Thyroid gland (tissue), 4 donors: Measurements from ENCODE around the gene WDR27.

Experiments used
- POLR2A ChIP-seq, 2 donors: fragments of 450-650 bp; IDR thresholded peaks; one replicate each; pipeline ENCODE4 v1.6.1; 2017; ENCODE audit warnings: antibody characterized with exemption in 2 of 2, mild to moderate bottlenecking in 2 of 2, moderate library complexity in 1 of 2
- TF ChIP-seq, protein P1 (sequence below), 6 experiments: fragments of 200-600 bp in 3 of 6; fragments of 450-650 bp in 3 of 6; sonication (generic) in 3 of 6; IDR thresholded peaks; one replicate each; pipeline ENCODE4 v1.5.1; 2016 to 2019; ENCODE audit warnings: antibody characterized with exemption in 6 of 6, mild to moderate bottlenecking in 2 of 6, inconsistent platforms in 1 of 6, moderate library complexity in 1 of 6

GRCh38 chr6:169725125-169726048, 23.6 kb upstream of the WDR27 start:
- TF ChIP-seq, protein P1, sequence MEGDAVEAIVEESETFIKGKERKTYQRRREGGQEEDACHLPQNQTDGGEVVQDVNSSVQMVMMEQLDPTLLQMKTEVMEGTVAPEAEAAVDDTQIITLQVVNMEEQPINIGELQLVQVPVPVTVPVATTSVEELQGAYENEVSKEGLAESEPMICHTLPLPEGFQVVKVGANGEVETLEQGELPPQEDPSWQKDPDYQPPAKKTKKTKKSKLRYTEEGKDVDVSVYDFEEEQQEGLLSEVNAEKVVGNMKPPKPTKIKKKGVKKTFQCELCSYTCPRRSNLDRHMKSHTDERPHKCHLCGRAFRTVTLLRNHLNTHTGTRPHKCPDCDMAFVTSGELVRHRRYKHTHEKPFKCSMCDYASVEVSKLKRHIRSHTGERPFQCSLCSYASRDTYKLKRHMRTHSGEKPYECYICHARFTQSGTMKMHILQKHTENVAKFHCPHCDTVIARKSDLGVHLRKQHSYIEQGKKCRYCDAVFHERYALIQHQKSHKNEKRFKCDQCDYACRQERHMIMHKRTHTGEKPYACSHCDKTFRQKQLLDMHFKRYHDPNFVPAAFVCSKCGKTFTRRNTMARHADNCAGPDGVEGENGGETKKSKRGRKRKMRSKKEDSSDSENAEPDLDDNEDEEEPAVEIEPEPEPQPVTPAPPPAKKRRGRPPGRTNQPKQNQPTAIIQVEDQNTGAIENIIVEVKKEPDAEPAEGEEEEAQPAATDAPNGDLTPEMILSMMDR (IDR thresholded peaks at IDR 0.05), result no peak
- peak in 1 of 2 donors; percentile 31 for TF ChIP-seq POLR2A (IDR thresholded peaks at IDR 0.05)
